ENCODE results near the gene ZBTB3. TPM values are rescaled to one million over a fixed set of nuclear protein-coding genes. Genes with fewer than 3 reads are reported as not detected.

The ZBTB3 gene
- total and polyA plus RNA-seq, 2 donors from 2014 or later: 4.8 to 15.0 TPM

GRCh38 chr11:62727165-62727871, 26.6 kb downstream of the ZBTB3 start, which contains the start of gene HNRNPUL2:
HNRNPUL2 (minus strand) TSS chr11:62727457; CDS start chr11:62727156, 301 bp downstream.
- no peak for FAIRE-seq

GRCh38 chr11:62726915-62727164, 27.1 kb downstream of the ZBTB3 start:
- H3K27ac ChIP-seq (ENCODE audit: low read depth in 2 of 2, low read length in 2 of 2): peak overlapping the region; percentile 97 to 99
- no peak for DNase-seq
- H3K36me3 ChIP-seq (ENCODE audit: control insufficient read depth in 2 of 3, insufficient read depth in 3 of 3, low read length in 3 of 3): peaks cover 9 to 23% (median 16%) of the 10 kb centered on the region in 3 donors
- TF ChIP-seq CTCF (IDR thresholded peaks at IDR 0.05; ENCODE audit: borderline replicate concordance, extremely low read depth, insufficient read depth): no peak
- H3K27me3 ChIP-seq (ENCODE audit: control insufficient read depth, insufficient read depth, low read length): no peaks in the 10 kb centered on the region
- no peaks in the 10 kb centered on the region for H3K9me3 ChIP-seq (ENCODE audit: control insufficient read depth in 2 of 3, insufficient read depth in 1 of 3, low read length in 3 of 3)
- intact Hi-C loops (cut with DNase I): no loop called here
- peak overlapping the region; percentile 69 to 99 (median 82) for H3K4me3 ChIP-seq (ENCODE audit: low read length in 3 of 3)
- H3K4me1 ChIP-seq (ENCODE audit: control insufficient read depth in 2 of 3, insufficient read depth in 2 of 3, low read depth in 1 of 3, low read length in 3 of 3): peaks cover 3 to 20% (median 4%) of the 10 kb centered on the region in 3 donors
- H3K9ac ChIP-seq (ENCODE audit: low read length in 3 of 3): peak overlapping the region; percentile 45 to 83 (median 78)
- FAIRE-seq: no peak

More at GRCh38 chr11:62727165-62727871, 26.6 kb downstream of the ZBTB3 start, which contains the start of gene HNRNPUL2:
- intact Hi-C loops (cut with DNase I): no loop called here
- DNase-seq: peak; percentile 99 to 100 (median 99)
- no peaks in the 10 kb centered on the region for H3K27me3 ChIP-seq (ENCODE audit: control insufficient read depth, insufficient read depth, low read length)
- H3K27ac ChIP-seq (ENCODE audit: low read depth in 2 of 2, low read length in 2 of 2): peak within 1 kb of the TSS; percentile 97 to 99
- peak within 1 kb of the TSS; percentile 96 to 99 (median 96) for H3K4me3 ChIP-seq (ENCODE audit: low read length in 3 of 3)
- H3K9ac ChIP-seq (ENCODE audit: low read length in 3 of 3): peak within 1 kb of the TSS; percentile 88 to 96 (median 93)
- no peaks in the 10 kb centered on the region for H3K9me3 ChIP-seq (ENCODE audit: control insufficient read depth in 2 of 3, insufficient read depth in 1 of 3, low read length in 3 of 3)
- peaks cover 3 to 18% (median 4%) of the 10 kb centered on the region in 3 donors for H3K4me1 ChIP-seq (ENCODE audit: control insufficient read depth in 2 of 3, insufficient read depth in 2 of 3, low read depth in 1 of 3, low read length in 3 of 3)
- H3K36me3 ChIP-seq (ENCODE audit: control insufficient read depth in 2 of 3, insufficient read depth in 3 of 3, low read length in 3 of 3): peaks cover 6 to 18% (median 12%) of the 10 kb centered on the region in 3 donors
- TF ChIP-seq CTCF (IDR thresholded peaks at IDR 0.05; ENCODE audit: borderline replicate concordance, extremely low read depth, insufficient read depth): no peak

DNA sequence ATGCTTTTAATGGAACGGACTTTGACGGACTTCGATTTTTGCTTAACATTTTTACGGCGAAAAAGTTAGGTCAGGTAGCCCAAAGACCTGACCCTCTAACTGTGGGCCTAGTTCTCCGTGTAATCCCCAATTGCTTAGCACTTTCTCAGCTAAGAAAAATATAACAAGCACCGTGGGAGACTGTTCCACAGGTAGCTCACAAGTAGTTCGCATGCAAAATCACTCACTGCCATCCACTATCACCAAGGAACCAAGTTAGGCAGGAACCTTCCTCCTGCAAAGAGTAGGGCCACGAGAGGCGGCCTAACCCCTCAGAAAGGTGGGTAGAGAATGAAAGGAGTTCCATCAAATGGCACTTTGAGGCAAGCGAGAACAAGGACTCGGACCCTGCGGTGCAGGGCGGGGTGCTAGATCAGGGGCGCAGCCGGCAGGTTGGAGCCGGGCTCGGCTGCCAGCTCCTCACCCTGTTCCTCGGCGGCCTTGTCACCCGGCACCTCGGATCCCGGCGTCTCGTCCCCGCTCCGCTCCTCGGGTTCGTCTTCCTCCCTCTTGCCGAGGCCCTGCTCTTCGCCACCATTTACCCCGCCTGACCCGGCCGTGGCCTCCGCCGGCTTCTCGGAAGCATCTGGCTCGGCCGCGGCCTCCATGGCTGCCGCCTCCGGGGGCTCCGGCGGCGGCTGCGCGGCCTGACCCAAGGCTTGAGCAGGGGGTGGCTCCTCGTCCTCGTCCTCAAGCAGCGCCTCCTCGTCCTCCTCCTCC, 27.6 kb downstream of the ZBTB3 start:
- intact Hi-C loops (cut with DNase I): no loop called here
- peak overlapping the region; percentile 69 to 99 (median 82) for H3K4me3 ChIP-seq (ENCODE audit: low read length in 3 of 3)
- H3K27ac ChIP-seq (ENCODE audit: low read depth in 2 of 2, low read length in 2 of 2): peak overlapping the region; percentile 97 to 99
- no peak for TF ChIP-seq CTCF (IDR thresholded peaks at IDR 0.05; ENCODE audit: borderline replicate concordance, extremely low read depth, insufficient read depth)
- H3K9ac ChIP-seq (ENCODE audit: low read length in 3 of 3): peak overlapping the region; percentile 45 to 83 (median 78)
- FAIRE-seq: no peak
- peaks cover 3 to 20% (median 4%) of the 10 kb centered on the region in 3 donors for H3K4me1 ChIP-seq (ENCODE audit: control insufficient read depth in 2 of 3, insufficient read depth in 2 of 3, low read depth in 1 of 3, low read length in 3 of 3)
- no peaks in the 10 kb centered on the region for H3K9me3 ChIP-seq (ENCODE audit: control insufficient read depth in 2 of 3, insufficient read depth in 1 of 3, low read length in 3 of 3)
- no peaks in the 10 kb centered on the region for H3K27me3 ChIP-seq (ENCODE audit: control insufficient read depth, insufficient read depth, low read length)
- DNase-seq: no peak
- peaks cover 11 to 28% (median 21%) of the 10 kb centered on the region in 3 donors for H3K36me3 ChIP-seq (ENCODE audit: control insufficient read depth in 2 of 3, insufficient read depth in 3 of 3, low read length in 3 of 3)
